Measurements from ENCODE around the gene ALS2. TPM values are rescaled to one million over a fixed set of nuclear protein-coding genes. Genes with fewer than 3 reads are reported as not detected.

ALS2 gene
- total RNA-seq, 1 experiment from 2014 or later, result 28.4 TPM

GRCh38 chr2:201784563-201784962, 3.8 kb upstream of the ALS2 start:
- Histone ChIP-seq H2BK20ac (ENCODE audit: low read depth, low read length, poor library complexity, severe bottlenecking) (no peak overlapping the region), H3K9me3 (ENCODE audit: control insufficient read depth, low read depth, low read length) (no peaks in the 10 kb centered on the region), H3K79me2 (ENCODE audit: insufficient read depth, low read length) (peaks cover 3% of the 10 kb centered on the region; the same call in 1 of the 2 replicates), H2AFZ (ENCODE audit: low read length) (no peak overlapping the region), H3K27me3 (ENCODE audit: insufficient read depth, low read length) (no peaks in the 10 kb centered on the region), H4K8ac (replicated peaks; ENCODE audit: insufficient read length, low read depth, low read length) (no peak overlapping the region), H3K9ac (ENCODE audit: extremely low read depth, insufficient read length, low read length) (no peak overlapping the region), H3K79me1 (ENCODE audit: insufficient read depth, low read depth, low read length, poor library complexity, severe bottlenecking) (no peaks in the 10 kb centered on the region), H3K23me2 (ENCODE audit: insufficient read length, low read depth, low read length, poor library complexity, severe bottlenecking) (peaks cover 15% of the 10 kb centered on the region), H2BK15ac (ENCODE audit: low read depth, low read length) (no peak overlapping the region), H2AK5ac (ENCODE audit: insufficient read length, low read length) (no peak overlapping the region), H4K5ac (ENCODE audit: insufficient read length, low read depth, low read length) (no peak overlapping the region), H4K20me1 (ENCODE audit: control insufficient read depth, insufficient read depth, insufficient read length) (no peaks in the 10 kb centered on the region), H3K23ac (ENCODE audit: insufficient read length, low read depth, low read length) (no peak overlapping the region), H3K4me1 (ENCODE audit: insufficient read depth, low read length) (peaks cover 2% of the 10 kb centered on the region; the same call in 1 of the 2 replicates), H3K18ac (ENCODE audit: insufficient read length, low read depth, low read length) (no peak overlapping the region), H2BK120ac (ENCODE audit: low read depth, low read length, poor library complexity, severe bottlenecking) (no peak overlapping the region), H3K27ac (ENCODE audit: insufficient read length, low read depth, low read length) (no peak overlapping the region), H3K56ac (ENCODE audit: insufficient read length, low read depth, low read length) (no peak overlapping the region), H2BK12ac (ENCODE audit: insufficient read length, low read depth, low read length) (no peak overlapping the region), H3K4ac (ENCODE audit: low read depth, low read length) (no peak overlapping the region), H4K91ac (ENCODE audit: insufficient read length, low read depth, low read length) (no peak overlapping the region), H3K4me2 (ENCODE audit: insufficient read depth, insufficient read length, low read length) (no peak overlapping the region), H2BK5ac (ENCODE audit: insufficient read length, low read length) (no peak overlapping the region), H3K14ac (ENCODE audit: insufficient read depth, low read length) (no peak overlapping the region), H3T11ph (ENCODE audit: low read length) (no peak overlapping the region)
- Mint-ChIP-seq H3K4me1 (peaks cover 12 to 15% of the 10 kb centered on the region in 2 experiments), H3K27me3 (ENCODE audit: low read depth) (peaks cover 8% of the 10 kb centered on the region; the same call in 1 of the 2 replicates), H3K9me3 (no peaks in the 10 kb centered on the region), H3K36me3 (ENCODE audit: insufficient read depth in 1 of 3, low read depth in 3 of 3) (no peaks in the 10 kb centered on the region), H3K4me3 (no peak overlapping the region), H3K27ac (no peak overlapping the region)
- DNase-seq, result no peak
- no CpG with 5 or more reads among the region's 1 CpG for WGBS (ENCODE audit: extremely low coverage, insufficient read length, low lambda C conversion rate)
- TF ChIP-seq CTCF (conservative IDR thresholded peaks at IDR 0.05), result no peak
